GM12873 (cell line): ENCODE measurements around the gene LYPD6.

Experiments
- TF ChIP-seq, protein P1 (sequence below): IDR thresholded peaks from 2 replicates; pipeline ENCODE4 v1.5.1; 2012; ENCODE audit warnings: low read depth, mild to moderate bottlenecking, moderate library complexity, low read length, control low read depth; ENCODE audit not compliant: insufficient read depth; ENCODE audit errors: missing control alignments

LYPD6 gene

DNA sequence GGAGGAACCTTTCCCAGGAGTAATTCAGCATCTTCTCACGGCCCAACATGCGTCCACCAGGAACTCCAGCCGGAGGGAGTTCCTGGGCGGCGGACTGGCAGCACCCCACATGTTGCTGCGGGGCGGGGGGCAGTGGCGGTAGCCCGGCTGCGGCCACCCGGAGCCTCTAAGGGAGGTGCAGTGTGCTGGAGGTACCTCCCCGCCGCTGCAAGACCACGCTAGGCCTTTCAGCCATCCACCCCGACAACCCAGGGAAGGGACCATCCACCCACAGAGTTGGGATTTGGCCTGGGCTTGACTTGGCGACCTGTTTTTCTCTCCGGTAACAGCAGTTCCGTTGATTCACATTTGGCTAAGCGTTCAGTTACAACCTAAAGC, 625 bp downstream of the LYPD6 start:
- TF ChIP-seq, protein P1, sequence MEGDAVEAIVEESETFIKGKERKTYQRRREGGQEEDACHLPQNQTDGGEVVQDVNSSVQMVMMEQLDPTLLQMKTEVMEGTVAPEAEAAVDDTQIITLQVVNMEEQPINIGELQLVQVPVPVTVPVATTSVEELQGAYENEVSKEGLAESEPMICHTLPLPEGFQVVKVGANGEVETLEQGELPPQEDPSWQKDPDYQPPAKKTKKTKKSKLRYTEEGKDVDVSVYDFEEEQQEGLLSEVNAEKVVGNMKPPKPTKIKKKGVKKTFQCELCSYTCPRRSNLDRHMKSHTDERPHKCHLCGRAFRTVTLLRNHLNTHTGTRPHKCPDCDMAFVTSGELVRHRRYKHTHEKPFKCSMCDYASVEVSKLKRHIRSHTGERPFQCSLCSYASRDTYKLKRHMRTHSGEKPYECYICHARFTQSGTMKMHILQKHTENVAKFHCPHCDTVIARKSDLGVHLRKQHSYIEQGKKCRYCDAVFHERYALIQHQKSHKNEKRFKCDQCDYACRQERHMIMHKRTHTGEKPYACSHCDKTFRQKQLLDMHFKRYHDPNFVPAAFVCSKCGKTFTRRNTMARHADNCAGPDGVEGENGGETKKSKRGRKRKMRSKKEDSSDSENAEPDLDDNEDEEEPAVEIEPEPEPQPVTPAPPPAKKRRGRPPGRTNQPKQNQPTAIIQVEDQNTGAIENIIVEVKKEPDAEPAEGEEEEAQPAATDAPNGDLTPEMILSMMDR: no peak

GRCh38 chr2:149332364-149332763, 2.0 kb downstream of the LYPD6 start:
- TF ChIP-seq, protein P1: no peak

- TF ChIP-seq, protein P1: no peak
Observed at GRCh38 chr2:149333636-149334035, 3.2 kb downstream of the LYPD6 start.

DNA sequence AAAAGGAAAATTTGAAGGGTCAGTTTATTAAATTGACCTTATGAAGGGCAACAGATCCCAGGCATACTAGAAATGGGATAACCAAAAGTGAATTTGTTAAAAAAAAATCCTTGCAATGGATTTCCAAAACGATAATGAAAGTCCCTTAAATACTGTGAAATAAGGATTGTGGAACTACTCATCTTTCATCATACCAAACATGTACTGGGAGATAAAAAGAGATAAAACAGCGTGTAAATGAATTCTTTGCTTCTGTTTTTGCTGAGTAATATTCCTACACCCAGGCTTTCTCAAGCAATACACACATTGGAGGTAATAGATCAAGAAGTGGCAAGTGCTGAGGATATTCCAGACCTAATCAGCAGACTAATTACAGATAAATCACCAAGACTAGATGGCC, 3.8 kb downstream of the LYPD6 start:
- TF ChIP-seq, protein P1: no peak

GRCh38 chr2:149339324-149339723, 8.9 kb downstream of the LYPD6 start:
- TF ChIP-seq, protein P1: no peak

DNA sequence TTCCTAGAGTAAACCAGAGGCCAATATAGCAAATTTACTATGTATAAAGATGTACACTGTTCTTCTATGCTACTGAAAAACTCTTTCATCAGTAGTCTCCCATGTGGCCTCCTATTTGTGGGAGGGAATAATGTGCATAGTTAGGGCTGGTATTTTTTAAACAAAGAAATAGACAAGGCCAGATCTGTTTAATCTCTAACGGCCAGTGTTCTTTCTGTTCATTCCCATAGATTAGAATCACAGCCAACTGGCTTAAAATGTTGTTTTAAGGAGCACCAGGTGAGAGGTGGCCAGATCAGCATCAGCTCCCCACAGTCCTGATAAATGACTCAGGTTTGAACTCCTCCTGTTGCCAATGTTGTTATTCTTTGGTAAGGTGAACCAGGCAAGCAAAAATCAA, 12.1 kb downstream of the LYPD6 start:
- TF ChIP-seq, protein P1: no peak

GRCh38 chr2:149344105-149344504, 13.7 kb downstream of the LYPD6 start:
- TF ChIP-seq, protein P1: no peak
